VCaP (cell line): ENCODE data around the gene GHRL.

ENCODE experiments used
- H3K27ac ChIP-seq: fragments of 450-650 bp; 2 replicates; pipeline ENCODE4 v1.5.1; 2017
- CTCF ChIP-seq: fragments of 450-650 bp; conservative IDR thresholded peaks from 2 replicates; pipeline ENCODE4 v1.5.1; 2017; ENCODE audit warnings: mild to moderate bottlenecking, moderate library complexity

Gene GHRL

GRCh38 chr3:10269443-10269842, 23.3 kb downstream of the GHRL start:
- no peak for TF ChIP-seq CTCF
- H3K27ac ChIP-seq, result no peak overlapping the region

- no peak for TF ChIP-seq CTCF
- no peak overlapping the region for H3K27ac ChIP-seq
These were observed 23.8 kb downstream of the GHRL start for GRCh38 chr3:10268930-10269329.

GRCh38 chr3:10268116-10268515, 24.6 kb downstream of the GHRL start:
- no peak overlapping the region for H3K27ac ChIP-seq
- TF ChIP-seq CTCF, result no peak

- H3K27ac ChIP-seq, result peak overlapping the region; percentile 53; the same call in 1 of the 2 replicates
These were observed 25.8 kb downstream of the GHRL start for GRCh38 chr3:10266936-10267335.

- H3K27ac ChIP-seq, result peak overlapping the region; percentile 53
- no peak for TF ChIP-seq CTCF
These were observed 26.9 kb downstream of the GHRL start for GRCh38 chr3:10265833-10266232.

- H3K27ac ChIP-seq, result peak overlapping the region; percentile 53
- peak; percentile 69 for TF ChIP-seq CTCF
These were observed 28.9 kb downstream of the GHRL start for GRCh38 chr3:10263646-10264363.

- peak overlapping the region; percentile 4; the same call in 1 of the 2 replicates for H3K27ac ChIP-seq
- TF ChIP-seq CTCF, result no peak
These were observed 30.7 kb downstream of the GHRL start for GRCh38 chr3:10262027-10262426.

- H3K27ac ChIP-seq, result no peak overlapping the region
- no peak for TF ChIP-seq CTCF
These were observed 32.5 kb downstream of the GHRL start for GRCh38 chr3:10260211-10260701.
